Measurements from ENCODE around the gene VWA5A. TPM values are rescaled to one million over a fixed set of nuclear protein-coding genes. Genes with fewer than 3 reads are reported as not detected.

The VWA5A gene
- total RNA-seq, 4 donors from 2014 or later, result 19.5 to 23.5 (median 21.3) TPM

DNA sequence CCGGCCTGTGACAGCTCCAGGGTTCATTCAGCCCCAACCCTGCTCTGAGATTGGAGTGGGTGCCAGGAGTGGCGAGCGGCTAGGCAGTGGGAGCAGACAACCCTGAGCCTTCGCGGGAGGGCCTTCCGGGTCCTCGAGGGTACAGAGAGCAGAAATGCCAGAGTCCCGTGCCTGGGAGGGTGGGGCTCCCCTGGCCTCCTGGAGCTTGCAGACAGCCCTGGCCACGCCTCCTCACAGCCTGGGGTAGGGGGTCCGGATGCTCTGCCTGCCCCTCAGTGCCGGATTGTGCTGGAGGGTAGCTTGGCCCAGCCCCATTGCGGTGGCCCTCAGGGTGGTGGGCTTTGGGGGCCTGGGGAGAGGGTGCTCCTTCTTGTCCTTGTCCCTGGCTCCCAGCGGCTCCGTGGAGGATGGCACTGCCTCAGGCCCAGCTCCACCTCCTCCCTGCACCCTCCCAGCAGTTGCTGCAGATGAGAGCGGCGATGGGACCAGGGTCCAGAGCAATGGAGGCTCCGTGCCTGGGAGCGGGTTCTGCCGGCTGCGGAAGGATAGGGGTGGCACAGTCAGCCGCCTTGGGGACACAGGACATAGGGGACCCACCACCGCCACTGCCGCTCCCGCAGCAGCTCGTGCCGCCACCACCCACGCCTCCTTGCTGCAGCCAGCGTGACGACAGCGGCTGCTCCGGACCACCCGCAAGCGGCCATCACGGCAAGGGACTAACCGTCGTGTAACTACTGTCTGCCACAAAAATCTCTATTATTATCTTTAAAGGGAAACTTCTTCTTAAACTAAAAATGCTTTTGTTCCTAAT is 39.2 kb upstream of the VWA5A start:
- Histone ChIP-seq H3K9me3 (no peaks in the 10 kb centered on the region), H3K27me3 (no peaks in the 10 kb centered on the region), H3K36me3 (no peaks in the 10 kb centered on the region), H3K4me1 (peaks cover 5 to 6% of the 10 kb centered on the region in 2 donors), H3K4me3 (replicated peaks in 1 of 3) (peak overlapping the region in 1 of 3 donors; percentile 26), H3K27ac (no peak overlapping the region)
- intact Hi-C loops (cut with DNase I), result no loop called here
- DNase-seq, result peak; percentile 11 to 76
- 3 to 5% methylated on average over 20 to 28 of the region's 36 CpGs for WGBS, 2 donors
- TF ChIP-seq POLR2A (IDR thresholded peaks at IDR 0.05), result no peak
- TF ChIP-seq, protein P1, sequence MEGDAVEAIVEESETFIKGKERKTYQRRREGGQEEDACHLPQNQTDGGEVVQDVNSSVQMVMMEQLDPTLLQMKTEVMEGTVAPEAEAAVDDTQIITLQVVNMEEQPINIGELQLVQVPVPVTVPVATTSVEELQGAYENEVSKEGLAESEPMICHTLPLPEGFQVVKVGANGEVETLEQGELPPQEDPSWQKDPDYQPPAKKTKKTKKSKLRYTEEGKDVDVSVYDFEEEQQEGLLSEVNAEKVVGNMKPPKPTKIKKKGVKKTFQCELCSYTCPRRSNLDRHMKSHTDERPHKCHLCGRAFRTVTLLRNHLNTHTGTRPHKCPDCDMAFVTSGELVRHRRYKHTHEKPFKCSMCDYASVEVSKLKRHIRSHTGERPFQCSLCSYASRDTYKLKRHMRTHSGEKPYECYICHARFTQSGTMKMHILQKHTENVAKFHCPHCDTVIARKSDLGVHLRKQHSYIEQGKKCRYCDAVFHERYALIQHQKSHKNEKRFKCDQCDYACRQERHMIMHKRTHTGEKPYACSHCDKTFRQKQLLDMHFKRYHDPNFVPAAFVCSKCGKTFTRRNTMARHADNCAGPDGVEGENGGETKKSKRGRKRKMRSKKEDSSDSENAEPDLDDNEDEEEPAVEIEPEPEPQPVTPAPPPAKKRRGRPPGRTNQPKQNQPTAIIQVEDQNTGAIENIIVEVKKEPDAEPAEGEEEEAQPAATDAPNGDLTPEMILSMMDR (IDR thresholded peaks at IDR 0.05), result no peak

- no peaks in the 10 kb centered on the region for H3K9me3 ChIP-seq
- peaks cover 5 to 6% of the 10 kb centered on the region in 2 donors for H3K4me1 ChIP-seq
- H3K27me3 ChIP-seq, result no peaks in the 10 kb centered on the region
- intact Hi-C loops (cut with DNase I), result no loop called here
- no peak for DNase-seq
- H3K36me3 ChIP-seq, result no peaks in the 10 kb centered on the region
- no peak overlapping the region for H3K27ac ChIP-seq
- TF ChIP-seq, protein P1 (IDR thresholded peaks at IDR 0.05), result no peak
- no peak for TF ChIP-seq POLR2A (IDR thresholded peaks at IDR 0.05)
- 84 to 93% methylated on average over 1 of the region's 1 CpG for WGBS, 2 donors
- H3K4me3 ChIP-seq (replicated peaks in 1 of 3), result no peak overlapping the region
Observed at GRCh38 chr11:124077266-124077665, 38.0 kb upstream of the VWA5A start.

- no peak for DNase-seq
- Histone ChIP-seq H3K9me3 (no peaks in the 10 kb centered on the region), H3K27ac (no peak overlapping the region), H3K27me3 (no peaks in the 10 kb centered on the region), H3K4me3 (replicated peaks in 1 of 3) (no peak overlapping the region), H3K36me3 (no peaks in the 10 kb centered on the region), H3K4me1 (peaks cover 5 to 6% of the 10 kb centered on the region in 2 donors)
- 71 to 87% methylated on average over 2 of the region's 2 CpGs for WGBS, 2 donors
- TF ChIP-seq, protein P1 (IDR thresholded peaks at IDR 0.05), result no peak
- TF ChIP-seq POLR2A (IDR thresholded peaks at IDR 0.05), result no peak
- intact Hi-C loops (cut with DNase I), result no loop called here
Observed at GRCh38 chr11:124078591-124078990, 36.7 kb upstream of the VWA5A start.

DNA sequence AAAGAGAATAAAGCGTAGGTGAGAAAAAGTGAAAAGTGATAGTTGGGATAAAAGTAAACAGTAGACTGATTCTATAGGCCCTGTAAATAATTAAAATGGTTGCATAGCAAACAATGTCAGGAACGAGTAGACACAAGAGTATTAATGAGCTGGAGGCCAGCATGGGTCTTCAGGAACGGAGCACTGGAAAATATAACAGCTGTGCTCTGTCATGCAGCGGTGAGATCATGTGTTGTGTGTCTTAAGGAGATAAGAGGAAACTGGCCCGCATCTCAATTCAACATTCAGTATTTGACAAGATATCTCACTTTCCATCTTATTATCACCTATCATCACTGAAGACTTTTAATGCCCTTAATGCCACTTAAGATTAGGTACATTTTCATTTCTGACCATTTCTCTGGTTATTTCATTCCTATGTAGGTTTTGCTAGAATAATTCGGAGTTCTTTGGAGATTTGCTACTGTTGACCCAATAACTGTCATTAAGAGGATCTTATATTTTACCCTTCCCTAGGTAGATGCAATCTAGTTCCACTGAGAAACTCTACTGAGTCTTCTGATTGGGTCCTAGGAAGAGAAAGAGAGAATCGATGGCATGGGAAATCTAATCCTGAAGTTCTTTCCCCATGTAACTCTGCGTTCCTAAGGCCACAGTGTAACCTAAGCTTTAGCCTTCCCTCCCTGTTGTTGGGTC is 35.5 kb upstream of the VWA5A start:
- no peaks in the 10 kb centered on the region for H3K36me3 ChIP-seq
- no peak for DNase-seq
- 82 to 83% methylated on average over 8 of the region's 8 CpGs for WGBS, 2 donors
- peaks cover 5 to 6% of the 10 kb centered on the region in 2 donors for H3K4me1 ChIP-seq
- TF ChIP-seq, protein P1 (IDR thresholded peaks at IDR 0.05), result no peak
- TF ChIP-seq POLR2A (IDR thresholded peaks at IDR 0.05), result no peak
- no peak overlapping the region for H3K27ac ChIP-seq
- H3K27me3 ChIP-seq, result no peaks in the 10 kb centered on the region
- intact Hi-C loops (cut with DNase I), result no loop called here
- no peak overlapping the region for H3K4me3 ChIP-seq (replicated peaks in 1 of 3)
- H3K9me3 ChIP-seq, result no peaks in the 10 kb centered on the region
